Measurements from ENCODE around the gene UBQLN4.

UBQLN4 gene

DNA sequence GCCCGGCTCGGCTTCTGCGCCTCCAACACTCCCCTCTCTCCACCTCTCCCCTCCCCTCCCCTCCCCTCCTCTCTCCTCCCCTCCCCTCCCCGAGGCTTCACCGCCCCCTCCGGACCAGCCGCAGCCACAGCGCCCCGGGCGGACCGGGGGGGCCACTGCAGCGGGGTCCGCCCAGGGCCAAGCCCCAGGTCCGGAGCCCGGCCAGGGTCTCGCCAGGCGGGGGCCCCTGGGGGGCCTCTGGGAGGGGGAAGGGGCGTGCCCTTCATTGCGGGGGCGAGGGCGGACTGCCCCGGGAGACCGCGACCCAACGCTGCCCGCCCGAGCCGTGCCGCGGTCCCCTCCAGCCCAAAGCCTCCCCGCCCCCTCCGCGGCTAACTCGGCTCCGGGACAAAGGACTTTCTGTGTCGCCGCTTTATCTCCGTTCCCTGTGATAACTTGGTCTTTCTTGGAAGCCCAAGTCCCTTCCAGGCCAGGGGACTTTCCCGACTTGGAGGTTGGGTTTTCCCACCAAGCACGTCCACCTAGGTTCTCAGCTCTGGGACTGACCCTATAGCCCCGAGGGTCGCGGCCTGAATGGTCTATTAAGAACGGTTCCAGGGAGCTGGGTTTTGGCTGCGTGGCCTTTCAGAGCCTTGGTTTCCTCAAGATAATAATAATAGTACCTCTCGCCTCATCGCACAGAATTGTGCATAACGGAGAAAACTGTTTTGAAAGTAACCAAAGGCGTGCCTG is at the start of gene UBQLN4:
Gene UBQLN4, minus strand, starts transcription at position 31 of the 732 bp plus-strand sequence. CDS start 97 bp downstream, outside the sequence.
- Histone ChIP-seq H4K20me1 (ENCODE audit: insufficient read depth, low read length, poor library complexity, severe bottlenecking) (peaks cover 7% of the 10 kb centered on the region), H3K4me2 (ENCODE audit: low read depth, low read length, poor library complexity, severe bottlenecking) (peak within 1 kb of the TSS; percentile 96), H3K9ac (ENCODE audit: low read depth, low read length, poor library complexity, severe bottlenecking) (peak within 1 kb of the TSS; percentile 98), H2AFZ (ENCODE audit: low read length) (peak within 1 kb of the TSS; percentile 96), H3K79me2 (ENCODE audit: insufficient read depth, low read length) (peaks cover 42% of the 10 kb centered on the region), H3F3A (ENCODE audit: low read depth) (peaks cover 3% of the 10 kb centered on the region; the same call in 1 of the 2 replicates), H3K9me3 (ENCODE audit: insufficient read depth, low read depth, low read length) (no peaks in the 10 kb centered on the region), H3K36me3 (ENCODE audit: insufficient read depth, low read length) (no peaks in the 10 kb centered on the region; the same call in 1 of the 2 replicates), H3K27me3 (ENCODE audit: insufficient read depth, low read length, poor library complexity, severe bottlenecking) (no peaks in the 10 kb centered on the region), H3K4me3 (ENCODE audit: low read length, poor library complexity, severe bottlenecking) (peak within 1 kb of the TSS; percentile 96), H3K4me1 (ENCODE audit: insufficient read depth, low read length, poor library complexity, severe bottlenecking) (peaks cover 20% of the 10 kb centered on the region), H3K9me2 (replicated peaks; ENCODE audit: low read depth, low read length) (no peaks in the 10 kb centered on the region)
- TF ChIP-seq EZH2phosphoT487 (IDR thresholded peaks at IDR 0.05; ENCODE audit: borderline replicate concordance) = no peak
- TF ChIP-seq, protein P1, sequence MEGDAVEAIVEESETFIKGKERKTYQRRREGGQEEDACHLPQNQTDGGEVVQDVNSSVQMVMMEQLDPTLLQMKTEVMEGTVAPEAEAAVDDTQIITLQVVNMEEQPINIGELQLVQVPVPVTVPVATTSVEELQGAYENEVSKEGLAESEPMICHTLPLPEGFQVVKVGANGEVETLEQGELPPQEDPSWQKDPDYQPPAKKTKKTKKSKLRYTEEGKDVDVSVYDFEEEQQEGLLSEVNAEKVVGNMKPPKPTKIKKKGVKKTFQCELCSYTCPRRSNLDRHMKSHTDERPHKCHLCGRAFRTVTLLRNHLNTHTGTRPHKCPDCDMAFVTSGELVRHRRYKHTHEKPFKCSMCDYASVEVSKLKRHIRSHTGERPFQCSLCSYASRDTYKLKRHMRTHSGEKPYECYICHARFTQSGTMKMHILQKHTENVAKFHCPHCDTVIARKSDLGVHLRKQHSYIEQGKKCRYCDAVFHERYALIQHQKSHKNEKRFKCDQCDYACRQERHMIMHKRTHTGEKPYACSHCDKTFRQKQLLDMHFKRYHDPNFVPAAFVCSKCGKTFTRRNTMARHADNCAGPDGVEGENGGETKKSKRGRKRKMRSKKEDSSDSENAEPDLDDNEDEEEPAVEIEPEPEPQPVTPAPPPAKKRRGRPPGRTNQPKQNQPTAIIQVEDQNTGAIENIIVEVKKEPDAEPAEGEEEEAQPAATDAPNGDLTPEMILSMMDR (conservative IDR thresholded peaks at IDR 0.05; ENCODE audit: low read length) = peak; percentile 29; the same call in 1 of the 2 replicates

DNA sequence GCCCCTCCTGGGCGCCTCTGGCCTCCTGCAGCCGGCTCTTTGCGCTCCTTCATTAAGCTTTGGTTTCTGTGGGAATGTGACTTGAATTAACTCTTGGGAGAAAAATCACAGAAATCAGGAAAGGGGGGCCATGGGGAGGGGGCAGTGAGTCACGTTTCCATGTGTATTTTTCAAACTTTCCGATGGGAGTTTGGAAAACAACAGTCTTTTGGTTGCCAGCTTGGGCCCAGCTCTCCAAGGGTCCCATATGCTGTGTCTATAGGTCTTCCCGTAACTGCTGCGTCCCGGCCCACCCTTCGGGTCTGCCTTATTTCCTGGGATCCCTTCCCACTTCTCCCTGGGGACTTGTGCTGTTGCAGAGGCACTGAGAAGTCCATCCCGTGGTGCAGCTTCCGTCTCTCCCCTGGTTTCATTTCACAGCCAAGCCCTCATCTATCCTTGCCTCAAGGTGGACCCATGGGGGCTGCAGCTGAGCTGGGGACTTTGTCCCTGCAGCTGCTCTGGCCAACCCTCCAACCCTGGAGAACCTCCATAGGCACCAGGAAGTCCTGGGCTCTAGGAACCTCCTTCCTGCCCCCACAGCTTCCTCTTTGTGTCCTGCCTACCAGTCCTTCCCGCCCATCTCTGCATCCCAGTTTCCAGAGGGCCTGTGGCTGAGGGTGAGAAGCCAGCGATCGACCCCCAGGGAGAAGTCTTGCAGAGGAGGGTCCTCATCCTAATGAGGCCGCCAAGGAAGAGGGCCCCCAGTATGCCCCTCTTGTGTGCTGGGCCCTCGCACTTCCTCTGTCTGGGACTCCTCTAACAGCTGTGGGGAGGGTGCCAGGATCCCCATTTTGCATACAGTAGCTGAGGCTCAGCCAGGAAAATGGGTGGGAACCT is 49.3 kb upstream of the UBQLN4 start:
- Histone ChIP-seq H3K4me1 (ENCODE audit: insufficient read depth, low read length, poor library complexity, severe bottlenecking) (peaks cover 9% of the 10 kb centered on the region), H3K4me2 (ENCODE audit: low read depth, low read length, poor library complexity, severe bottlenecking) (no peak overlapping the region), H3F3A (ENCODE audit: low read depth) (no peaks in the 10 kb centered on the region), H3K9ac (ENCODE audit: low read depth, low read length, poor library complexity, severe bottlenecking) (no peak overlapping the region), H3K36me3 (ENCODE audit: insufficient read depth, low read length) (no peaks in the 10 kb centered on the region), H3K4me3 (ENCODE audit: low read length, poor library complexity, severe bottlenecking) (no peak overlapping the region), H4K20me1 (ENCODE audit: insufficient read depth, low read length, poor library complexity, severe bottlenecking) (no peaks in the 10 kb centered on the region), H3K27me3 (ENCODE audit: insufficient read depth, low read length, poor library complexity, severe bottlenecking) (no peaks in the 10 kb centered on the region), H2AFZ (ENCODE audit: low read length) (no peak overlapping the region), H3K9me2 (replicated peaks; ENCODE audit: low read depth, low read length) (no peaks in the 10 kb centered on the region), H3K9me3 (ENCODE audit: insufficient read depth, low read depth, low read length) (no peaks in the 10 kb centered on the region), H3K79me2 (ENCODE audit: insufficient read depth, low read length) (no peaks in the 10 kb centered on the region)
- TF ChIP-seq, protein P1 (conservative IDR thresholded peaks at IDR 0.05; ENCODE audit: low read length) = no peak
- no peak for TF ChIP-seq EZH2phosphoT487 (IDR thresholded peaks at IDR 0.05; ENCODE audit: borderline replicate concordance)

GRCh38 chr1:156101880-156102279 is 48.3 kb upstream of the UBQLN4 start:
- Histone ChIP-seq H3K9ac (ENCODE audit: low read depth, low read length, poor library complexity, severe bottlenecking) (no peak overlapping the region), H3F3A (ENCODE audit: low read depth) (no peaks in the 10 kb centered on the region), H4K20me1 (ENCODE audit: insufficient read depth, low read length, poor library complexity, severe bottlenecking) (no peaks in the 10 kb centered on the region), H3K9me3 (ENCODE audit: insufficient read depth, low read depth, low read length) (no peaks in the 10 kb centered on the region), H3K4me1 (ENCODE audit: insufficient read depth, low read length, poor library complexity, severe bottlenecking) (peaks cover 15% of the 10 kb centered on the region), H3K79me2 (ENCODE audit: insufficient read depth, low read length) (no peaks in the 10 kb centered on the region), H2AFZ (ENCODE audit: low read length) (no peak overlapping the region), H3K4me2 (ENCODE audit: low read depth, low read length, poor library complexity, severe bottlenecking) (no peak overlapping the region), H3K27me3 (ENCODE audit: insufficient read depth, low read length, poor library complexity, severe bottlenecking) (no peaks in the 10 kb centered on the region), H3K9me2 (replicated peaks; ENCODE audit: low read depth, low read length) (no peaks in the 10 kb centered on the region), H3K4me3 (ENCODE audit: low read length, poor library complexity, severe bottlenecking) (no peak overlapping the region), H3K36me3 (ENCODE audit: insufficient read depth, low read length) (no peaks in the 10 kb centered on the region)
- TF ChIP-seq, protein P1 (conservative IDR thresholded peaks at IDR 0.05; ENCODE audit: low read length) = no peak
- TF ChIP-seq EZH2phosphoT487 (IDR thresholded peaks at IDR 0.05; ENCODE audit: borderline replicate concordance) = no peak
